GM21526 (cell line): ENCODE measurements around the gene SMYD5.

ENCODE experiments used
- ATAC-seq: cut with Tn5 transposase; IDR thresholded peaks from one replicate; pipeline ENCODE4 v1.9.1; 2021; ENCODE audit warnings: moderate library complexity; ENCODE audit not compliant: unreplicated experiment, low FRiP score

SMYD5 gene

GRCh38 chr2:73269686-73270465, 55.8 kb downstream of the SMYD5 start:
- ATAC-seq, result no peak

- no peak for ATAC-seq
These were observed 58.2 kb downstream of the SMYD5 start for GRCh38 chr2:73272270-73272669.
